HepG2 (cell line): ENCODE measurements around the gene HNF1B. TPM values are rescaled to one million over a fixed set of nuclear protein-coding genes. Genes with fewer than 3 reads are reported as not detected.

Experiments used
- ATAC-seq: fragments of 200-7000 bp; cut with Tn5 transposase; 3 replicates; pipeline ENCODE4 v1.9.1; 2020; ENCODE audit warnings: mild to moderate bottlenecking, moderate library complexity
- BruUV-seq: library from RNA; stranded (reverse); fragments of 400-500 nt; replicated peaks from 2 replicates; lab custom pipeline; 2021; lab: Mats Ljungman, UMichigan
- CTCF ChIA-PET: fragments of 300-600 bp; formaldehyde crosslinking; extraction: SDS; loops from one replicate; lab custom pipeline; 2021; ENCODE audit warnings: low total read pairs, inconsistent platforms, low intra/inter-chr PET ratio; lab: Yijun Ruan, JAX
- POLR2A ChIA-PET: fragments of 350-600 bp; sonication (Branson Sonifier 250); formaldehyde crosslinking; loops from one replicate; lab custom pipeline; 2020; ENCODE audit warnings: antibody characterized with exemption, inconsistent platforms; lab: Yijun Ruan, JAX
- DNase-seq: peaks from one replicate; pipeline ENCODE4 v3.0.0-alpha.2; 2015; ENCODE audit warnings: low spot score
- FAIRE-seq: peaks from 3 replicates; lab custom pipeline; 2011; peaks lifted over from hg19 to GRCh38; lab: Jason Lieb, UNC
- H2AFZ ChIP-seq: one replicate; pipeline ENCODE4 v1.6.1; 2011; ENCODE audit warnings: low read length, inconsistent platforms
- H3K27ac ChIP-seq: fragments of 300-600 bp; 3 replicates; pipeline ENCODE4 v1.8.0; 2011; ENCODE audit warnings: mixed run types, mild to moderate bottlenecking, mixed read lengths, low read length, inconsistent platforms; ENCODE audit not compliant: insufficient read depth; ENCODE audit errors: extremely low read length
- H3K27me3 ChIP-seq, 2 experiments: fragments of 200-600 bp in 1 of 2; 2 replicates in 1 of 2; 3 replicates in 1 of 2; pipeline versions ENCODE4 v1.6.0 to v1.8.0; 2011; ENCODE audit warnings: low read length in 2 of 2, mild to moderate bottlenecking in 2 of 2, moderate library complexity in 2 of 2, inconsistent platforms in 1 of 2; ENCODE audit not compliant: insufficient read depth in 2 of 2, control insufficient read depth in 1 of 2
- H3K36me3 ChIP-seq, 2 experiments: fragments of 200-600 bp in 1 of 2; replicated peaks in 1 of 2; 2 replicates in 1 of 2; 3 replicates in 1 of 2; pipeline versions ENCODE4 v1.5.1 to v1.8.0; 2011; ENCODE audit warnings: low read length in 2 of 2, inconsistent platforms in 1 of 2; ENCODE audit not compliant: insufficient read depth in 2 of 2, control insufficient read depth in 1 of 2
- H3K4me1 ChIP-seq: 2 replicates; pipeline ENCODE4 v1.5.1; 2012; ENCODE audit warnings: low read length, inconsistent platforms; ENCODE audit not compliant: insufficient read depth
- H3K4me2 ChIP-seq: 2 replicates; pipeline ENCODE4 v1.6.0; 2011; ENCODE audit warnings: low read depth, low read length, inconsistent platforms
- H3K4me3 ChIP-seq, 3 experiments: fragments of 200-600 bp in 1 of 3; sonication (generic), shearing (Covaris generic) in 1 of 3; replicated peaks in 1 of 3; 2 replicates each; pipeline ENCODE4 v1.5.1; 2011 to 2016; ENCODE audit warnings: low read length in 3 of 3, inconsistent platforms in 2 of 3, low read depth in 2 of 3, mild to moderate bottlenecking in 2 of 3, control low read depth in 1 of 3, mixed read lengths in 1 of 3; ENCODE audit not compliant: insufficient read depth in 1 of 3
- H3K79me2 ChIP-seq: one replicate; pipeline ENCODE4 v1.6.1; 2011; ENCODE audit warnings: low read length, inconsistent platforms; ENCODE audit not compliant: insufficient read depth
- H3K9ac ChIP-seq: 2 replicates; pipeline ENCODE4 v1.6.0; 2011; ENCODE audit warnings: mild to moderate bottlenecking, low read depth, low read length, inconsistent platforms; ENCODE audit not compliant: insufficient read depth
- H3K9me3 ChIP-seq: 2 replicates; pipeline ENCODE4 v1.5.1; 2012; ENCODE audit warnings: mild to moderate bottlenecking, low read length
- H4K20me1 ChIP-seq: 2 replicates; pipeline ENCODE4 v1.6.0; 2011; ENCODE audit warnings: inconsistent platforms, mild to moderate bottlenecking, low read length, moderate library complexity; ENCODE audit not compliant: insufficient read depth
- FOXK1 ChIP-seq: sonication (generic); formaldehyde crosslinking; IDR thresholded peaks from 2 replicates; pipeline ENCODE4 v1.4.0; 2020; ENCODE audit warnings: low read depth, missing genetic modification reagents, borderline replicate concordance
- FOXP1 ChIP-seq, 2 experiments: fragments of 450-650 bp in 1 of 2; IDR thresholded peaks; 2 replicates each; pipeline ENCODE4 v1.6.1; 2017 to 2018; ENCODE audit warnings: antibody characterized with exemption in 1 of 2
- HIVEP1 ChIP-seq: sonication (generic); formaldehyde crosslinking; IDR thresholded peaks from 2 replicates; pipeline ENCODE4 v1.4.0; 2020; ENCODE audit warnings: mild to moderate bottlenecking, missing genetic modification reagents
- MIER3 ChIP-seq: IDR thresholded peaks from 2 replicates; pipeline ENCODE4 v1.6.1; 2016; ENCODE audit warnings: missing compliant biosample characterization, borderline replicate concordance
- NKX3-1 ChIP-seq: sonication (generic); formaldehyde crosslinking; IDR thresholded peaks from 2 replicates; pipeline ENCODE4 v1.5.0; 2020; ENCODE audit warnings: missing genetic modification reagents
- TGIF2 ChIP-seq: IDR thresholded peaks from 2 replicates; pipeline ENCODE4 v1.6.1; 2016; ENCODE audit warnings: control low read depth, missing compliant biosample characterization
- THAP11 ChIP-seq: IDR thresholded peaks from 2 replicates; pipeline ENCODE4 v1.6.1; 2016; ENCODE audit warnings: missing biosample characterization, missing genetic modification reagents
- ZEB1 ChIP-seq: IDR thresholded peaks from 2 replicates; pipeline ENCODE4 v1.6.1; 2012; ENCODE audit warnings: mild to moderate bottlenecking, low read depth, inconsistent platforms; ENCODE audit not compliant: insufficient replicate concordance
- ZNF232 ChIP-seq: sonication (generic); formaldehyde crosslinking; IDR thresholded peaks from 2 replicates; pipeline ENCODE4 v1.4.0; 2020; ENCODE audit warnings: missing genetic modification reagents, borderline replicate concordance
- ZNF264 ChIP-seq: sonication (generic); formaldehyde crosslinking; IDR thresholded peaks from 2 replicates; pipeline ENCODE4 v1.4.0; 2020; ENCODE audit warnings: missing genetic modification reagents
- ZNF296 ChIP-seq: sonication (generic); formaldehyde crosslinking; conservative IDR thresholded peaks from 2 replicates; pipeline ENCODE4 v1.5.0; 2020; ENCODE audit warnings: mild to moderate bottlenecking, missing genetic modification reagents
- ZNF331 ChIP-seq: sonication (generic); formaldehyde crosslinking; IDR thresholded peaks from 2 replicates; pipeline ENCODE4 v1.4.0; 2020; ENCODE audit warnings: missing genetic modification reagents
- WGBS: methylation state at CpG from one replicate; pipeline ENCODE4 v1.1.6; 2017; ENCODE audit warnings: low lambda C conversion rate; 5-methylcytosine and 5-hydroxymethylcytosine counted together
- in situ Hi-C: cut with HindIII; loops from 2 replicates; pipeline ENCODE4 v1.10.0; 2017; ENCODE audit warnings: low pct_unique_long_range_greater_than_20kb; ENCODE audit not compliant: extremely low pct_ligation_motif_present
- intact Hi-C: fragments of 100-400 bp; cut with micrococcal nuclease; formaldehyde crosslinking; loops from one replicate; pipeline ENCODE4 v1.10.0; 2022; ENCODE audit not compliant: unreplicated experiment
- polyA plus RNA-seq, 8 experiments: library from polyadenylated mRNA; depleted of rRNA in 3 of 8; stranded (reverse) in 7 of 8; unstranded in 1 of 8; fragments of >200 nt; fragmentation: Illumina TruSeq in 4 of 8; extraction: Trizol in 4 of 8; gene quantifications; 2 replicates each; pipeline versions ENCODE4 v1.2.1 to v1.2.3, GENCODE V29; 2011 to 2016; ENCODE audit warnings: low read depth in 4 of 8, missing spikeins in 1 of 8, mixed read lengths in 1 of 8; ENCODE audit not compliant: insufficient read depth in 1 of 8
- total RNA-seq, 5 experiments: library from RNA; depleted of rRNA; stranded (reverse); fragments of >200 nt; fragmentation: Illumina TruSeq; extraction: Trizol; gene quantifications; 2 replicates each; pipeline ENCODE4 v1.2.3, GENCODE V29; 2016; ENCODE audit warnings: low read depth in 1 of 5
- TF ChIP-seq, protein P1 (sequence below): sonication (generic); formaldehyde crosslinking; IDR thresholded peaks from 2 replicates; pipeline ENCODE4 v1.4.0; 2020; ENCODE audit warnings: mild to moderate bottlenecking, missing genetic modification reagents
- TF ChIP-seq, protein P2 (sequence below): sonication (generic); formaldehyde crosslinking; conservative IDR thresholded peaks from 2 replicates; pipeline ENCODE4 v1.4.0; 2020; ENCODE audit warnings: missing genetic modification reagents

HNF1B gene
- total and polyA plus RNA-seq, 2 of the 13 experiments (the other 11 are each of a cell fraction or from before 2014, with no cell fraction given): 1.9 to 5.3 TPM

DNA sequence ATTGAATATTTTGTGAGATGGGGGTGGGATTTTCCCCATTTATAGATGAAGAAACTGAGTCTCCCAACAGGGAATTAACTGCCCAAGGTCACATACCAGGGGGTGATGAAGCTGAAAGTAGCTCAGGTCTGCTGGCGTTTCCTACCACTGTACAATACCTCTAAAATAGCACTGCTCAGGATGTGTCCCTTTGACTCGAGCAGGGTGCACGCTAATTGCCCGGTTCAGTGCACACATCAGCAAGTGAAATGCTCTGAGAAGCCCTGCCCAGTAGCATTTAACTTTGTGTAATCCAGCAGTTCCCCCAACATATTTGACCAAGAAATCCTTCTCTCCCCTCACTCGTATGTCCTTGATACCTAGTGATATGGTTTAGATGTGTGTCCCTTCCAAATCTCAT is 51.5 kb downstream of the HNF1B start:
- no peak for FAIRE-seq
- H3K4me3 ChIP-seq: no peak overlapping the region
- no peaks in the 10 kb centered on the region for H4K20me1 ChIP-seq
- no peaks in the 10 kb centered on the region for H3K36me3 ChIP-seq
- CTCF ChIA-PET: no interaction called here
- no peak overlapping the region for H3K4me2 ChIP-seq
- 95% methylated on average over 5 of the region's 5 CpGs for WGBS
- TF ChIP-seq, protein P1, sequence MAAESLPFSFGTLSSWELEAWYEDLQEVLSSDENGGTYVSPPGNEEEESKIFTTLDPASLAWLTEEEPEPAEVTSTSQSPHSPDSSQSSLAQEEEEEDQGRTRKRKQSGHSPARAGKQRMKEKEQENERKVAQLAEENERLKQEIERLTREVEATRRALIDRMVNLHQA (CRISPR knock-in tag): no peak
- no peak for TF ChIP-seq ZEB1
- no peak for TF ChIP-seq TGIF2 (CRISPR knock-in tag)
- TF ChIP-seq, protein P2, sequence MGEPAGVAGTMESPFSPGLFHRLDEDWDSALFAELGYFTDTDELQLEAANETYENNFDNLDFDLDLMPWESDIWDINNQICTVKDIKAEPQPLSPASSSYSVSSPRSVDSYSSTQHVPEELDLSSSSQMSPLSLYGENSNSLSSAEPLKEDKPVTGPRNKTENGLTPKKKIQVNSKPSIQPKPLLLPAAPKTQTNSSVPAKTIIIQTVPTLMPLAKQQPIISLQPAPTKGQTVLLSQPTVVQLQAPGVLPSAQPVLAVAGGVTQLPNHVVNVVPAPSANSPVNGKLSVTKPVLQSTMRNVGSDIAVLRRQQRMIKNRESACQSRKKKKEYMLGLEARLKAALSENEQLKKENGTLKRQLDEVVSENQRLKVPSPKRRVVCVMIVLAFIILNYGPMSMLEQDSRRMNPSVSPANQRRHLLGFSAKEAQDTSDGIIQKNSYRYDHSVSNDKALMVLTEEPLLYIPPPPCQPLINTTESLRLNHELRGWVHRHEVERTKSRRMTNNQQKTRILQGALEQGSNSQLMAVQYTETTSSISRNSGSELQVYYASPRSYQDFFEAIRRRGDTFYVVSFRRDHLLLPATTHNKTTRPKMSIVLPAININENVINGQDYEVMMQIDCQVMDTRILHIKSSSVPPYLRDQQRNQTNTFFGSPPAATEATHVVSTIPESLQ: no peak
- TF ChIP-seq, all 625 proteins: peak for 0
- Histone ChIP-seq H3K9ac (no peak overlapping the region), H3K9me3 (no peaks in the 10 kb centered on the region), H3K27me3 (no peaks in the 10 kb centered on the region), H3K4me1 (peaks cover 83% of the 10 kb centered on the region), H3K27ac (no peak overlapping the region), H3K79me2 (no peaks in the 10 kb centered on the region), H2AFZ (no peak overlapping the region)
- in situ Hi-C loops: no loop called here
- POLR2A ChIA-PET: no interaction called here
- no peak for DNase-seq
- intact Hi-C loops: no loop called here
- BruUV-seq: no TSS peak
- no peak for ATAC-seq

DNA sequence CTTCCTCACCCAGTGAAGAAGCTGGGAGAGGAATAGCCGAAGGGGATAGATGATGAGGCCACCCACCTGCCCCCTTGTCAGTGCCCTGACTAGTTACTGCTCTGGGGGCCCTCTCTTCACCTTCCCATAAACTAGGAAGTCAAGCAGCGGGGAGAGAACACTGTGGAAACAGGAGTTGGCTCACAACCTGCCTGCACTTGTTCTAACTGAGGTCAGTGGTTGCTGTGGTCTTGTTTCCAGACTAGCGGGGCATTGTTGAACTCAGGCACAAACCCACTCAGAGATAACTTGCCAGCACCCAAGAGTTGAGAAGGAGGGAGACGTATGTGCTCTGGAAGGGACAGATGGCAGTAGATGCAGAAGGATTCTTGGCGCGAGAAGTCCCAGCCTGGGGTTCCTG is 53.1 kb downstream of the HNF1B start:
- Histone ChIP-seq H4K20me1 (no peaks in the 10 kb centered on the region), H3K27ac (no peak overlapping the region), H3K4me1 (peaks cover 78% of the 10 kb centered on the region), H3K9me3 (no peaks in the 10 kb centered on the region), H3K27me3 (no peaks in the 10 kb centered on the region), H3K4me2 (no peak overlapping the region), H3K4me3 (no peak overlapping the region), H3K79me2 (no peaks in the 10 kb centered on the region), H2AFZ (no peak overlapping the region), H3K36me3 (no peaks in the 10 kb centered on the region; a peak in 1 of 5 replicates), H3K9ac (no peak overlapping the region)
- 97% methylated on average over 5 of the region's 6 CpGs for WGBS
- in situ Hi-C loops (no loop called here), intact Hi-C loops (no loop called here)
- BruUV-seq: no TSS peak
- CTCF ChIA-PET: no interaction called here
- TF ChIP-seq HIVEP1 (CRISPR knock-in tag) (no peak), MIER3 (CRISPR knock-in tag) (no peak), ZNF232 (no peak), THAP11 (CRISPR knock-in tag) (no peak), ZNF296 (CRISPR knock-in tag) (no peak), NKX3-1 (CRISPR knock-in tag) (no peak), FOXK1 (CRISPR knock-in tag) (no peak), FOXP1 (IDR thresholded peaks at IDR 0.05) (no peak), FOXP1 (CRISPR knock-in tag; IDR thresholded peaks at IDR 0.05) (no peak), ZNF264 (CRISPR knock-in tag) (no peak), ZNF331 (CRISPR knock-in tag) (no peak)
- POLR2A ChIA-PET: interaction anchor here (1.0 kb wide), 1 partner anchor 17 kb away, joined by 3 read pairs; no protein-coding TSS in a partner anchor
- no peak for DNase-seq
- no peak for FAIRE-seq
- no peak for ATAC-seq
